GM12878 (cell line): ENCODE data around the gene DENR.

Source experiments
- BCL11A ChIP-seq: IDR thresholded peaks from 2 replicates; pipeline ENCODE4 v1.6.1; 2011; ENCODE audit warnings: low read depth, low read length
- LARP7 ChIP-seq: fragments of 450-650 bp; IDR thresholded peaks from 2 replicates; pipeline ENCODE4 v1.6.1; 2017; ENCODE audit warnings: mild to moderate bottlenecking
- NFXL1 ChIP-seq: fragments of 450-650 bp; IDR thresholded peaks from 2 replicates; pipeline ENCODE4 v1.6.1; 2017; ENCODE audit warnings: antibody characterized with exemption, mild to moderate bottlenecking, borderline replicate concordance
- RFX5 ChIP-seq: IDR thresholded peaks from 2 replicates; pipeline ENCODE4 v1.6.1; 2011; ENCODE audit warnings: low read depth, low read length, improper control_type of control experiment
- TCF12 ChIP-seq: IDR thresholded peaks from 2 replicates; pipeline ENCODE4 v1.6.1; 2011; ENCODE audit warnings: low read depth, mild to moderate bottlenecking, low read length
- ZSCAN29 ChIP-seq: fragments of 450-650 bp; IDR thresholded peaks from 2 replicates; pipeline ENCODE4 v1.6.1; 2017; ENCODE audit warnings: mild to moderate bottlenecking, moderate library complexity
- TF ChIP-seq, protein P1 (sequence below): fragments of 450-650 bp; formaldehyde crosslinking; IDR thresholded peaks from 2 replicates; pipeline ENCODE4 v1.4.0; 2020; ENCODE audit warnings: mild to moderate bottlenecking, moderate library complexity
- TF ChIP-seq, protein P2 (sequence below): fragments of 450-650 bp; formaldehyde crosslinking; IDR thresholded peaks from 2 replicates; pipeline ENCODE4 v1.4.0; 2022; ENCODE audit warnings: mild to moderate bottlenecking, moderate library complexity
- TF ChIP-seq, protein P3 (sequence below): IDR thresholded peaks from 2 replicates; pipeline ENCODE4 v1.6.1; 2012; ENCODE audit warnings: low read depth, low read length, improper control_type of control experiment
- TF ChIP-seq, protein P4 (sequence below): IDR thresholded peaks from 2 replicates; pipeline ENCODE4 v1.6.1; 2011; ENCODE audit warnings: borderline replicate concordance, low read depth, mild to moderate bottlenecking, moderate library complexity, mixed read lengths, low read length; ENCODE audit not compliant: insufficient read depth; ENCODE audit errors: extremely low read length

DNA sequence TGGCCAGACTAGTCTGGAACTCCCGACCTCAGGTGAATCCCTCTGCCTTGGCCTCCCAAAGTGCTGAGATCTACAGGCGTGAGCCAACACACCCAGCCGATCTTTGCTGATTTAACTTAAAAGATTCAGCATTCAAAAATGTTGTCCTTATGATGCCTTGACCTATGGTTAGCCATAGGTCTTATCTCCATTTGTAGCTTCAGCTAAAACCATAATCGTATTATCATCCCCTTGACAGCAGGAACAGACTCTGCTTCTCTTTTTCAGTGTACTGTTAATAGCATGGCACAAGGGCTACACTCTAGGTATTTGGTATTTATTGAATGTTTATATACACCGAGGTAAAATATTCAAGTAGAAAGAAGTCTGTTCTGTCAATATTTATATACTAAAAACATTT, 37.0 kb downstream of the DENR start:
- no peak for TF ChIP-seq TCF12
- TF ChIP-seq, protein P1, sequence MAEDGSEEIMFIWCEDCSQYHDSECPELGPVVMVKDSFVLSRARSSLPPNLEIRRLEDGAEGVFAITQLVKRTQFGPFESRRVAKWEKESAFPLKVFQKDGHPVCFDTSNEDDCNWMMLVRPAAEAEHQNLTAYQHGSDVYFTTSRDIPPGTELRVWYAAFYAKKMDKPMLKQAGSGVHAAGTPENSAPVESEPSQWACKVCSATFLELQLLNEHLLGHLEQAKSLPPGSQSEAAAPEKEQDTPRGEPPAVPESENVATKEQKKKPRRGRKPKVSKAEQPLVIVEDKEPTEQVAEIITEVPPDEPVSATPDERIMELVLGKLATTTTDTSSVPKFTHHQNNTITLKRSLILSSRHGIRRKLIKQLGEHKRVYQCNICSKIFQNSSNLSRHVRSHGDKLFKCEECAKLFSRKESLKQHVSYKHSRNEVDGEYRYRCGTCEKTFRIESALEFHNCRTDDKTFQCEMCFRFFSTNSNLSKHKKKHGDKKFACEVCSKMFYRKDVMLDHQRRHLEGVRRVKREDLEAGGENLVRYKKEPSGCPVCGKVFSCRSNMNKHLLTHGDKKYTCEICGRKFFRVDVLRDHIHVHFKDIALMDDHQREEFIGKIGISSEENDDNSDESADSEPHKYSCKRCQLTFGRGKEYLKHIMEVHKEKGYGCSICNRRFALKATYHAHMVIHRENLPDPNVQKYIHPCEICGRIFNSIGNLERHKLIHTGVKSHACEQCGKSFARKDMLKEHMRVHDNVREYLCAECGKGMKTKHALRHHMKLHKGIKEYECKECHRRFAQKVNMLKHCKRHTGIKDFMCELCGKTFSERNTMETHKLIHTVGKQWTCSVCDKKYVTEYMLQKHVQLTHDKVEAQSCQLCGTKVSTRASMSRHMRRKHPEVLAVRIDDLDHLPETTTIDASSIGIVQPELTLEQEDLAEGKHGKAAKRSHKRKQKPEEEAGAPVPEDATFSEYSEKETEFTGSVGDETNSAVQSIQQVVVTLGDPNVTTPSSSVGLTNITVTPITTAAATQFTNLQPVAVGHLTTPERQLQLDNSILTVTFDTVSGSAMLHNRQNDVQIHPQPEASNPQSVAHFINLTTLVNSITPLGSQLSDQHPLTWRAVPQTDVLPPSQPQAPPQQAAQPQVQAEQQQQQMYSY, result no peak
- TF ChIP-seq, protein P2, sequence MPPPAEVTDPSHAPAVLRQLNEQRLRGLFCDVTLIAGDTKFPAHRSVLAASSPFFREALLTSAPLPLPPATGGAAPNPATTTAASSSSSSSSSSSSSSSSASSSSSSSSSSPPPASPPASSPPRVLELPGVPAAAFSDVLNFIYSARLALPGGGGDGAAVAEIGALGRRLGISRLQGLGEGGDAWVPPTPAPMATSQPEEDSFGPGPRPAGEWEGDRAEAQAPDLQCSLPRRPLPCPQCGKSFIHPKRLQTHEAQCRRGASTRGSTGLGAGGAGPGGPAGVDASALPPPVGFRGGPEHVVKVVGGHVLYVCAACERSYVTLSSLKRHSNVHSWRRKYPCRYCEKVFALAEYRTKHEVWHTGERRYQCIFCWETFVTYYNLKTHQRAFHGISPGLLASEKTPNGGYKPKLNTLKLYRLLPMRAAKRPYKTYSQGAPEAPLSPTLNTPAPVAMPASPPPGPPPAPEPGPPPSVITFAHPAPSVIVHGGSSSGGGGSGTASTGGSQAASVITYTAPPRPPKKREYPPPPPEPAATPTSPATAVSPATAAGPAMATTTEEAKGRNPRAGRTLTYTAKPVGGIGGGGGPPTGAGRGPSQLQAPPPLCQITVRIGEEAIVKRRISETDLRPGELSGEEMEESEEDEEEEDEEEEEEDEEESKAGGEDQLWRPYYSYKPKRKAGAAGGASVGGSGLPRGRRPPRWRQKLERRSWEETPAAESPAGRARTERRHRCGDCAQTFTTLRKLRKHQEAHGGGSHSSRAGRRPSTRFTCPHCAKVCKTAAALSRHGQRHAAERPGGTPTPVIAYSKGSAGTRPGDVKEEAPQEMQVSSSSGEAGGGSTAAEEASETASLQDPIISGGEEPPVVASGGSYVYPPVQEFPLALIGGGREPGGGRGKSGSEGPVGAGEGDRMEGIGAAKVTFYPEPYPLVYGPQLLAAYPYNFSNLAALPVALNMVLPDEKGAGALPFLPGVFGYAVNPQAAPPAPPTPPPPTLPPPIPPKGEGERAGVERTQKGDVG (CRISPR knock-in tag), result no peak
- TF ChIP-seq, protein P3, sequence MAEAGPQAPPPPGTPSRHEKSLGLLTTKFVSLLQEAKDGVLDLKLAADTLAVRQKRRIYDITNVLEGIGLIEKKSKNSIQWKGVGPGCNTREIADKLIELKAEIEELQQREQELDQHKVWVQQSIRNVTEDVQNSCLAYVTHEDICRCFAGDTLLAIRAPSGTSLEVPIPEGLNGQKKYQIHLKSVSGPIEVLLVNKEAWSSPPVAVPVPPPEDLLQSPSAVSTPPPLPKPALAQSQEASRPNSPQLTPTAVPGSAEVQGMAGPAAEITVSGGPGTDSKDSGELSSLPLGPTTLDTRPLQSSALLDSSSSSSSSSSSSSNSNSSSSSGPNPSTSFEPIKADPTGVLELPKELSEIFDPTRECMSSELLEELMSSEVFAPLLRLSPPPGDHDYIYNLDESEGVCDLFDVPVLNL, result no peak
- no peak for TF ChIP-seq LARP7
- no peak for TF ChIP-seq BCL11A
- no peak for TF ChIP-seq ZSCAN29
- TF ChIP-seq RFX5, result no peak
- TF ChIP-seq, protein P4, sequence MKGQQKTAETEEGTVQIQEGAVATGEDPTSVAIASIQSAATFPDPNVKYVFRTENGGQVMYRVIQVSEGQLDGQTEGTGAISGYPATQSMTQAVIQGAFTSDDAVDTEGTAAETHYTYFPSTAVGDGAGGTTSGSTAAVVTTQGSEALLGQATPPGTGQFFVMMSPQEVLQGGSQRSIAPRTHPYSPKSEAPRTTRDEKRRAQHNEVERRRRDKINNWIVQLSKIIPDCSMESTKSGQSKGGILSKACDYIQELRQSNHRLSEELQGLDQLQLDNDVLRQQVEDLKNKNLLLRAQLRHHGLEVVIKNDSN, result no peak
- no peak for TF ChIP-seq NFXL1
